Stimulated activated CD8-positive, alpha-beta memory T cell treated with anti-CD3 and anti-CD28 coated beads, Interleukin-2, amount 100 ng/mL, for 48 hours (primary cell): Measurements from ENCODE around the gene DUOXA2.
A peak's percentile ranks its signal among the peaks of the same experiment; 100 is the strongest.

Source experiments
- DNase-seq, 2 donors: peaks; one replicate each; pipeline ENCODE4 v3.0.0-alpha.2; 2020; ENCODE audit warnings: low read depth in 2 of 2

DUOXA2 gene

DNA sequence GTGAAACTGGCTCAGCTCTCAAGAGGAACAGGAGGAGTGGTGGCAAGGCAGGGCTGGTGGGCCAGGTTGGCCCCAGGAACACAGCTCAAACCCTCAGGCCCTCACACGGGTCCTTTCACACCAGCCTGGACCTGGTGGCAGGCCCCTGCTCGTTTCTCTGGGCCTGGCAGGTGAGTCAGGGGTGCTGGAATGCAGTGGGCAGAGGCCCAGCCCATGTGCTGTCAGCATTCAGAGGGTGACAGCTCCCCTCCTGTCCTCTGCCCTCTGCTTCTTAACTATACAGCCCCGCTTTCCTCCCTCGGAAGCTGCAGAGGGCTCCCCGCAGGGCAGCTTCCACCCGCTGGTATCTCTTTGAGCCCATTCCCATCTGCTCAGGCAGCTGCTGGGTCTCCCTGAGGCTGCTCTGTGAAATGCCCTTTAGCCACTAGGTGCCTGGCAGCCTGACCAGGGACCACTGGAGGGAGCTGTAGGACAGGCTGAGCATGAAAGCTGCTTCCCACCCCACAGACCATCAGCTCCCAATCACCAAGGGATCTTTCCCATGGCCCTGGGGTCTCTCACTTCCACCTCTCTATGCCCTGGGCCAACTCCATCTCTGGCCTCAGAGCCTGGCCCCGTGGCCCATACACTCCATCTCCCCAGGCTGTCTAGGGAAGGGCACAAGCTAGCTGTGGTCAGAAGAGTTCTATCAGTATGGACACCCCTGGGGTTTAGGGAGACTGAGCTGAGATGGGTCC is 48.8 kb downstream of the DUOXA2 start:
- DNase-seq = peak; percentile 40 to 59

DNA sequence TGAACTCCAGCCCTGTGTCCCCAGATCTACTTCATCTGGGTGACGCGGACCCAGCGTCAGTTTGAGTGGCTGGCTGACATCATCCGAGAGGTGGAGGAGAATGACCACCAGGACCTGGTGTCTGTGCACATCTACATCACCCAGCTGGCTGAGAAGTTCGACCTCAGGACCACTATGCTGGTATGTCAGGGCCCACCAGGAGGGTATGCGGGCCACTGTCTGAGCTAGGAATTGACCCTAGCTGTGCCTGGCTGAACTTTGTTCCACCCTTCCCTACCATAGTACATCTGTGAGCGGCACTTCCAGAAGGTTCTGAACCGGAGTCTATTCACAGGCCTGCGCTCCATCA is 49.4 kb downstream of the DUOXA2 start:
- DNase-seq = no peak

DNA sequence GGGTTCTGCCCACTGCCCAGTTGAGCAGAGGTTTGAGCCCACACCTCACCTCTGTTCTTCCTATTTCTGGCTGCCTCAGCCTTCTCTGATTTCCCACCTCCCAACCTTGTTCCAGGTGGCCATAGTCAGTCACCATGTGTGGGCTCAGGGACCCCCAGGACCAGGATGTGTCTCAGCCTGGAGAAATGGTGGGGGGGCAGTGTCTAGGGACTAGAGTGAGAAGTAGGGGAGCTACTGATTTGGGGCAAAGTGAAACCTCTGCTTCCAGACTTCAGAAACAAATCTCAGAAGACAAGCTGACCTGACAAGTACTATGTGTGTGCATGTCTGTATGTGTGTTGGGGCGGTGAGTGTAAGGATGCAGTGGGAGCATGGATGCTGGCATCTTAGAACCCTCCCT is 50.8 kb downstream of the DUOXA2 start:
- no peak for DNase-seq

DNA sequence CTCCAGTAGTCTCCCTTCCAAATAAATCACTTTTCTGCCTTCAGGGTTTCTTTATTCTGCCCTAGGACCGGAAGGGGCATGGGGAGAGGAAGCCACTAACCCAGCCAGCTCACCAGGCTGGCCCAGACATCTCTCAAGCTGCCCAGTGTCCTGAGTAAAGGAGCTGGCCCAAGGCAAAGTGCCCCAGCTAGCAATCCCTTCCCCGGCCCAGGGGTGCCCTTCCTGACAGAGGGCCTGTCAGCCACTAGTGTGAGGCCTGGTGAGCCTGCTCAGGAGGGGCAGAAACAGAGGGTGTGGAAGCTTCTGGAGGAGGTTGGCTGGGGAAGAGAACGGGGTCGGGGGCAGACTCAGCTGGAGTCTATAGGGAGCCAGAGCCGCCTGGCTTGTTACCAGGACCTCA is 51.4 kb downstream of the DUOXA2 start:
- DNase-seq = no peak

DNA sequence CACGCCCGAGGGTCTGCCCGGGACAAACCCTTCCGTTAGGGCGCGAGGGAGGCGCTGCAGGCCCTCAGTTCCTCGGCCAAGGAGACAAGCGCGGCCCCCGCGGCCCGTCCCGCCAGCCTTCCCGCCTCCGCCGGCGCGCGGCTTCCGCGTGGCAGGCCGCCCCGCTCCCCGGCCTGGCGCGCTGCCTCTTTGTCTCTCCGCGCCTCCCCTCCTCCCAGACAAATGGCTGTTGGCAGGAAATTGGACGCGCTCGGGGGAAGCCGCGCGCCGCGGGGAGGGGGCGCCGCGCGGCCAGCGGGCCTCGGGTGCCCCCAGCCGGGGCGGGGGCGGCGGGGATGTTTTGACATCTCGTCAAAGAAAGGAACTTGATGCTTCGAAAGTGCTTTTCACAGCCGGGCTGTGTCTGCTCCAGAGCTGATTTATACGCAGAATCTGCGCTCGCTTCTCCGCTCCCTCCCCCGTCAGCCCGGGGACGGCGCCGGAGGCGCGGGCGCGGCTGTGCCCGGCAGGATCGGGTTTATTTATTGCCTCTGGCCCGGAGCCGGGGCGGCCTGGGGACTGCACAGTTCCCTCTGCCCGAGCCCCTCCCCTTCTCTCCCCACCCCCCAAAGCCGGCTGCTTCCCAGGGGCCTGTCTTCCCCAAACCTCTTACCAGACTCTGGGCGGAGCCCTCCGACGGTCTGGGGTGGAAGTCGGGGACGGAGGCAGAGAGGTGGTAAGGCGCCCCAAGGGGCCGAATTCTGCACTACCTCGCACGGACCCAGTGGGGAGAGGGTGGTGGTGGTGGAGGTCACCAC is 52.9 kb downstream of the DUOXA2 start:
- DNase-seq = peak; percentile 70 to 78

DNA sequence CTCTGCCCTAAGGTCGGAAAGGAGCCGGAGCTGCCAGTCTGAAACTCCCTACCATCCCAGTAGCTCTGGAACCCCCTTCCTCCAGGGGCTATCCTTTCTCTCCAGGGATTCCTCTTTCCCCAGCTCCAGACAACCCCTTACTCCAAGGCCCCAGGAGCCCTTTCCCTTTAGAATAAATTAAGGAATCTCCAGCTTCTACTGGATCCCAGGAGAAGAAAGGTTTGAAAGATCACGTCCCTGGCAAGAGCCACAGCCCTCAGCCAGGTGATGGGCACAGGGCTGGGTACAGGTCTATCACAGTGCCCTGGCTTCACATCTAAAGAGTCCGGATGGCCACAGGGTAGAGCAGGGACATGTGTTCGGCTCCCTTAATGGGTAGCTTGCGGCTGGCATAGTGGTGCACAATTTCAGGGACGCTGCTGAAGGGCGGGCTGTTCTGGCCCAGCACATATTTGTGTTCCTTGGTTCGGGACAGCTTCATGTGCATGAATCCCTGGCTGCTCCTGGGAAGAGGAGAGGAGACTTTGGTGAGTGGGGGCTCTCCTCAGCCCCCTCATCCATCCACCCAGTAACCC is 53.6 kb downstream of the DUOXA2 start:
- DNase-seq = no peak
